GM19395 (cell line): Measurements from ENCODE around the gene HOXC10.

ENCODE experiments used
- ATAC-seq: cut with Tn5 transposase; IDR thresholded peaks from one replicate; pipeline ENCODE4 v1.9.1; 2021; ENCODE audit warnings: mild to moderate bottlenecking, moderate library complexity; ENCODE audit not compliant: unreplicated experiment

HOXC10 gene

GRCh38 chr12:54027442-54027786 is 42.5 kb downstream of the HOXC10 start:
- no peak for ATAC-seq

GRCh38 chr12:54028314-54029201 is 43.6 kb downstream of the HOXC10 start, which contains the start of gene HOXC6:
TSS of gene HOXC6 (plus strand) at chr12:54028440. CDS start at chr12:54028522, 82 bp downstream.
- ATAC-seq: no peak

GRCh38 chr12:54029529-54030441 is 44.8 kb downstream of the HOXC10 start:
- ATAC-seq: no peak

GRCh38 chr12:54030442-54030801 is 45.5 kb downstream of the HOXC10 start:
- ATAC-seq: no peak

GRCh38 chr12:54030889-54031471 is 46.0 kb downstream of the HOXC10 start:
- no peak for ATAC-seq

GRCh38 chr12:54031480-54031879 is 46.5 kb downstream of the HOXC10 start:
- ATAC-seq: no peak

- no peak for ATAC-seq
These were observed 47.2 kb downstream of the HOXC10 start for GRCh38 chr12:54032086-54032619.

GRCh38 chr12:54032627-54033100 is 47.7 kb downstream of the HOXC10 start, which contains the start of gene HOXC5:
TSS of gene HOXC5 (plus strand) at chr12:54033050. CDS start at chr12:54033123, 73 bp downstream.
- ATAC-seq: no peak

GRCh38 chr12:54033106-54033979 is 48.4 kb downstream of the HOXC10 start:
- no peak for ATAC-seq

- ATAC-seq: no peak
These were observed 49.2 kb downstream of the HOXC10 start for GRCh38 chr12:54033980-54034784.

GRCh38 chr12:54034785-54035310 is 49.9 kb downstream of the HOXC10 start:
- no peak for ATAC-seq

- no peak for ATAC-seq
These were observed 50.8 kb downstream of the HOXC10 start for GRCh38 chr12:54035568-54036264.

- ATAC-seq: no peak
These were observed 51.8 kb downstream of the HOXC10 start for GRCh38 chr12:54036620-54037359.

GRCh38 chr12:54037360-54038283 is 52.7 kb downstream of the HOXC10 start:
- ATAC-seq: no peak

- ATAC-seq: no peak
These were observed 53.4 kb downstream of the HOXC10 start for GRCh38 chr12:54038284-54038870.

- ATAC-seq: no peak
These were observed 54.0 kb downstream of the HOXC10 start for GRCh38 chr12:54038871-54039414.
